Thyroid gland (tissue), 4 donors: Measurements from ENCODE around the gene CREBRF. TPM values are rescaled to one million over a fixed set of nuclear protein-coding genes. Genes with fewer than 3 reads are reported as not detected.
"Not testable (repeated sequence)": the region's sequence is repeated elsewhere in the genome, so short reads cannot be mapped to it uniquely, and the experiment has no call there.

Experiments used
- DNase-seq, 2 donors: peaks; one replicate each; pipeline ENCODE4 v3.0.0-alpha.2; 2019
- H3K27ac ChIP-seq, 3 donors: fragments of 200-600 bp; sonication (generic); 1 replicate in 2 of 3; 2 replicates in 1 of 3; pipeline ENCODE4 v1.5.1; 2016 to 2019; ENCODE audit warnings: mild to moderate bottlenecking in 1 of 3, moderate library complexity in 1 of 3
- H3K27me3 ChIP-seq: fragments of 200-600 bp; sonication (generic); one replicate; pipeline ENCODE4 v1.5.1; 2019
- H3K36me3 ChIP-seq, 2 donors: fragments of 200-600 bp; sonication (generic); one replicate each; pipeline ENCODE4 v1.5.1; 2016 to 2019
- H3K4me1 ChIP-seq, 2 donors: fragments of 200-600 bp; sonication (generic); one replicate each; pipeline ENCODE4 v1.5.1; 2017 to 2019
- H3K4me3 ChIP-seq, 3 donors: fragments of 200-600 bp; sonication (generic); replicated peaks in 1 of 3; 1 replicate in 2 of 3; 2 replicates in 1 of 3; pipeline ENCODE4 v1.5.1; 2016; ENCODE audit warnings: mild to moderate bottlenecking in 1 of 3
- H3K9me3 ChIP-seq: fragments of 200-600 bp; sonication (generic); one replicate; pipeline ENCODE4 v1.5.1; 2017
- POLR2A ChIP-seq, 2 donors: fragments of 450-650 bp; IDR thresholded peaks; one replicate each; pipeline ENCODE4 v1.6.1; 2017; ENCODE audit warnings: antibody characterized with exemption in 2 of 2, mild to moderate bottlenecking in 2 of 2, moderate library complexity in 1 of 2
- WGBS, 2 donors: methylation state at CpG; one replicate each; pipeline ENCODE4 v1.1.5; 2017; 5-methylcytosine and 5-hydroxymethylcytosine counted together
- intact Hi-C: fragments of 100-400 bp; cut with DNase I; formaldehyde crosslinking; loops from one replicate; pipeline ENCODE4 v1.15.1; 2023
- total RNA-seq, 4 donors: library from RNA; depleted of rRNA; stranded (reverse); fragments of >200 nt; gene quantifications; one replicate each; pipeline ENCODE4 v1.2.3, GENCODE V29; 2016
- TF ChIP-seq, protein P1 (sequence below), 6 experiments: fragments of 200-600 bp in 3 of 6; fragments of 450-650 bp in 3 of 6; sonication (generic) in 3 of 6; IDR thresholded peaks; one replicate each; pipeline ENCODE4 v1.5.1; 2016 to 2019; ENCODE audit warnings: antibody characterized with exemption in 6 of 6, mild to moderate bottlenecking in 2 of 6, inconsistent platforms in 1 of 6, moderate library complexity in 1 of 6

Gene CREBRF
- total RNA-seq, 4 donors from 2014 or later, result 47.7 to 125 (median 77.3) TPM

DNA sequence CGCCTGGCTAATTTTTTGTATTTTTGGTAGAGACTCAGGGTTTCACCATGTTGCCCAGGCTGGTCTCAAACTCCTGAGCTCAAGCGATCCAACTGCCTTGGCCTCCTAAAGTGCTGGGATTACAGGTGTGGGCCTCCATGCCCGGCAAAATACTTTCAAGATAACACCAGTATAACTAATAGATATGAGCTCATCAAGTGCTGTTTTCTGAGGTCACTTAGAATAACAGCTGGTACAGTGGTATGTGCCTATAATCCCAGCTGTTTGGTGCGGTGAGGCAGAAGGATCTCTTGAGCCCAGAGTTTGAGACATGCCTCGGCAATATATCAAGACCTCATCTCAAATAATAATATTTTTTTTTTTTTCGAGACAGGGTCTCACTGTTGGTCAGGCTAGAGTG, 30.5 kb upstream of the CREBRF start:
- no peak overlapping the region for H3K4me3 ChIP-seq
- intact Hi-C loops, result no loop called here
- no peaks in the 10 kb centered on the region for H3K36me3 ChIP-seq
- no peaks in the 10 kb centered on the region for H3K27me3 ChIP-seq
- H3K27ac ChIP-seq, result no peak overlapping the region
- H3K9me3 ChIP-seq, result no peaks in the 10 kb centered on the region
- no peak for DNase-seq
- H3K4me1 ChIP-seq, result peaks cover 36 to 39% of the 10 kb centered on the region in 2 donors
- 88 to 93% methylated on average over 6 of the region's 6 CpGs for WGBS, 2 donors
- TF ChIP-seq POLR2A (IDR thresholded peaks at IDR 0.05), result no peak
- TF ChIP-seq, protein P1, sequence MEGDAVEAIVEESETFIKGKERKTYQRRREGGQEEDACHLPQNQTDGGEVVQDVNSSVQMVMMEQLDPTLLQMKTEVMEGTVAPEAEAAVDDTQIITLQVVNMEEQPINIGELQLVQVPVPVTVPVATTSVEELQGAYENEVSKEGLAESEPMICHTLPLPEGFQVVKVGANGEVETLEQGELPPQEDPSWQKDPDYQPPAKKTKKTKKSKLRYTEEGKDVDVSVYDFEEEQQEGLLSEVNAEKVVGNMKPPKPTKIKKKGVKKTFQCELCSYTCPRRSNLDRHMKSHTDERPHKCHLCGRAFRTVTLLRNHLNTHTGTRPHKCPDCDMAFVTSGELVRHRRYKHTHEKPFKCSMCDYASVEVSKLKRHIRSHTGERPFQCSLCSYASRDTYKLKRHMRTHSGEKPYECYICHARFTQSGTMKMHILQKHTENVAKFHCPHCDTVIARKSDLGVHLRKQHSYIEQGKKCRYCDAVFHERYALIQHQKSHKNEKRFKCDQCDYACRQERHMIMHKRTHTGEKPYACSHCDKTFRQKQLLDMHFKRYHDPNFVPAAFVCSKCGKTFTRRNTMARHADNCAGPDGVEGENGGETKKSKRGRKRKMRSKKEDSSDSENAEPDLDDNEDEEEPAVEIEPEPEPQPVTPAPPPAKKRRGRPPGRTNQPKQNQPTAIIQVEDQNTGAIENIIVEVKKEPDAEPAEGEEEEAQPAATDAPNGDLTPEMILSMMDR (IDR thresholded peaks at IDR 0.05), result no peak

DNA sequence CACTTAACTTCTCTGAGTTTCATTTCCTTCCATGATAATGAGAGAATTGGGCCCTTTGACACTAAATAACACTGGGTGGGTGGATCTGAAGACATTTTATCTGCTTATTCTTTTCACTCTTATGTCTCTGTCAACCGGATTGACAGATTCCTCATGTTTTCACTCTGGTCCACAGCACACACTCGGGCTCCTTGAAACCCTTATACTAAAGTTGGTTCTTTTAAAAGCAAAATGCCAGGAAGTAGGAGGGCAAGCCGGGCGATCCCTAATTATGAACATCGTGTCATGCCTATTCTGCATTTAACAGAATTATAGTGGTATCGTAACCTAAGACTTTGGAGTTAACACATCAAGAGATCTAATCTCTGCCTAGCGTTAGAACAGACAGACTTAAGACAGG, 28.2 kb upstream of the CREBRF start:
- Histone ChIP-seq H3K36me3 (no peaks in the 10 kb centered on the region), H3K4me3 (no peak overlapping the region), H3K27me3 (no peaks in the 10 kb centered on the region), H3K27ac (peak overlapping the region in 1 of 3 donors; percentile 73), H3K9me3 (no peaks in the 10 kb centered on the region), H3K4me1 (peaks cover 23 to 29% of the 10 kb centered on the region in 2 donors)
- no peak for TF ChIP-seq POLR2A (IDR thresholded peaks at IDR 0.05)
- TF ChIP-seq, protein P1 (IDR thresholded peaks at IDR 0.05), result no peak
- no peak for DNase-seq
- intact Hi-C loops, result no loop called here
- 90% methylated on average over 7 of the region's 7 CpGs for WGBS, 2 donors

DNA sequence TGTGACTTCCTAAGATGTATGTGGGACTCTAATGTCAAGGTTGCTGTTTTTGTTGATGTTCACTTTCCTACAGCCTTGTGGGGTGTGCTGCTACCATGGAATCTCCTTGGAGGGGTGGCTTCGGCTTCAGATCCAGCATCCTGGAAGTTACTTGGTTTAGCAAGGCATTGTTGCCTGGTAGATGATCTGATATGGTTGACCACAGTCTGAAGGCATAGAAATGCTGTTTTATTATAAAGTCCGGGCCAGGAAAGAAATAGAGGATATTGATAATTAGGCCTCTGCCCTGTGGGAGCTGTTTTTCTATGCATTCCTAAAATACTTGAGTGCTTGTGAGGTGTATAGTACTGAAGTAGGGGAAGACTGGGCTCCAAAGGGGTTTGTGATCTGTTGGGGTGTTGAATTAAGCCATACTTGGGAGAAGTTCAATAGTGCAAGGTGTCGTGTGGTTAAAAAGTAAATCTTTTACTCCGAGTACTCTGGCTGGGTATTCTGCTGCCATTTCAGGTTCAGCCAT, 27.3 kb upstream of the CREBRF start:
- H3K4me1 ChIP-seq, result peaks cover 33 to 37% of the 10 kb centered on the region in 2 donors
- no peaks in the 10 kb centered on the region for H3K36me3 ChIP-seq
- 77 to 83% methylated on average over 4 of the region's 4 CpGs for WGBS, 2 donors
- DNase-seq, result no peak
- H3K27ac ChIP-seq, result peak overlapping the region; percentile 56 to 73 (median 64)
- intact Hi-C loops, result no loop called here
- no peak overlapping the region for H3K4me3 ChIP-seq
- H3K9me3 ChIP-seq, result no peaks in the 10 kb centered on the region
- H3K27me3 ChIP-seq, result no peaks in the 10 kb centered on the region
- TF ChIP-seq, protein P1 (IDR thresholded peaks at IDR 0.05), result no peak
- no peak for TF ChIP-seq POLR2A (IDR thresholded peaks at IDR 0.05)

DNA sequence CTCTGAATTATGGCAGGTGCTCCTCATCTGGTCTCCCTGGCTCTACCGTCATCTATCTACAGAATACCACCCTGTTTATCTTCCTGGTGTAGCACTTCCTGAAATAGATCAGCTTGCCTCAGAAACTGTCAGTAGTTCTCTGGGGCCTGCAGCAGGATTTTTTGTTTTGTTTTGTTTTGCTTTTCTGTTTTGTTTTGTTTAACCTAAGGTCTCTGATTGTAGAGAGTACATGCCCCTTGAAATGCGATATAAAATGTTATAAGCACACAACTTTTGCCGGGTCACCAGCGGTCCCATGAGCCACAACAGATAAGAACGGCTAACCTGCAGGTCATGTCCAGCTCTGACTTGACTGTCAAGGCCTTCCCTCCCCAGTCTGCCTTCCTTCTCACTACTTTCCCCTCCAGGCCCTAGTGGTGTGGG, 26.6 kb upstream of the CREBRF start:
- Histone ChIP-seq H3K27me3 (no peaks in the 10 kb centered on the region), H3K4me3 (no peak overlapping the region), H3K9me3 (no peaks in the 10 kb centered on the region), H3K36me3 (no peaks in the 10 kb centered on the region), H3K4me1 (peaks cover 39 to 43% of the 10 kb centered on the region in 2 donors), H3K27ac (peak overlapping the region; percentile 56 to 73 (median 64))
- intact Hi-C loops, result no loop called here
- no peak for DNase-seq
- whole genome bisulfite sequencing, 2 donors, result 41 to 42% methylated on average over 5 of the region's 5 CpGs
- TF ChIP-seq, protein P1 (IDR thresholded peaks at IDR 0.05), result no peak
- TF ChIP-seq POLR2A (IDR thresholded peaks at IDR 0.05), result no peak

DNA sequence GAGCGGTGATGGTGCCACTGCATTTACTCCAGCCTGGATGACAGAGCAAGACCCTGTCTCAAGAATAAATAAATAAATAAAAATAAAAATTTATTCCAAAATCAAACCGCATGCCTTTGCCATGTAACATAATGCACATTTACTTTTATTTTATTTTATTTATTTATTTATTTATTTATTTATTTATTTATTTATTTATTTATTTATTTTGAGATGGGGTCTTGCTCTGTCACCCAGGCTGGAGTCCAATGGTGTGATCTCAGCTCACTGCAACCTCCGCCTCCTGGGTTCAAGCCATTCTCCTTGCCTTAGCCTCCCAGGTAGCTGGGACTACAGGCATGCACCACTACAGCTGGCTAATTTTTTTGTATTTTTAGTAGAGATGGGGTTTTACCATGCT, 24.1 kb upstream of the CREBRF start:
- H3K4me3 ChIP-seq, H3K9me3 ChIP-seq, H3K36me3 ChIP-seq, DNase-seq, intact Hi-C loops, H3K27me3 ChIP-seq: not testable (repeated sequence)
- 97 to 98% methylated on average over 3 of the region's 3 CpGs for WGBS, 2 donors
- peak overlapping the region in 2 of 3 donors; percentile 88 to 90 for H3K27ac ChIP-seq
- H3K4me1 ChIP-seq, result peaks cover 65% of the 10 kb centered on the region in 2 donors
